ENCODE measurements around the gene RGS9BP. TPM values are rescaled to one million over a fixed set of nuclear protein-coding genes. Genes with fewer than 3 reads are reported as not detected.

RGS9BP gene
- total RNA-seq, 1 experiment from 2014 or later = 0.75 TPM

GRCh38 chr19:32647361-32647760 lies 28.3 kb upstream of the RGS9BP start:
- CTCF ChIA-PET = no interaction called here
- no peak overlapping the region for H3K4me3 Mint-ChIP-seq (ENCODE audit: unreplicated experiment)
- no TSS peak for BruUV-seq (replicated peaks)
- POLR2A ChIA-PET = no interaction called here
- no peaks in the 10 kb centered on the region for H3K4me1 ChIP-seq
- no peaks in the 10 kb centered on the region for H3K9me3 ChIP-seq
- H3K9me3 Mint-ChIP-seq (ENCODE audit: unreplicated experiment) = no peaks in the 10 kb centered on the region
- no peaks in the 10 kb centered on the region for H3K27me3 Mint-ChIP-seq (ENCODE audit: insufficient read depth, unreplicated experiment)
- H3K27ac Mint-ChIP-seq (ENCODE audit: unreplicated experiment) = no peak overlapping the region
- peaks cover 74% of the 10 kb centered on the region for H3K36me3 Mint-ChIP-seq (ENCODE audit: insufficient read depth, unreplicated experiment)
- intact Hi-C loops (cut with micrococcal nuclease; ENCODE audit: unreplicated experiment) = no loop called here
- no peak overlapping the region for H3K4me3 ChIP-seq (ENCODE audit: low read depth, low read length)
- DNase-seq = no peak
- TF ChIP-seq CTCF (IDR thresholded peaks at IDR 0.05; ENCODE audit: insufficient read depth in 1 of 2, low read depth in 1 of 2, low read length in 1 of 2, severe bottlenecking in 1 of 2, unreplicated experiment in 1 of 2) = no peak
- H3K36me3 ChIP-seq (ENCODE audit: control insufficient read depth, insufficient read depth, low read length) = peaks cover 7% of the 10 kb centered on the region
- H3K27me3 ChIP-seq (replicated peaks; ENCODE audit: control insufficient read depth, insufficient read depth, low read length) = no peaks in the 10 kb centered on the region
- no peaks in the 10 kb centered on the region for H3K4me1 Mint-ChIP-seq (ENCODE audit: low read depth, unreplicated experiment)

GRCh38 chr19:32649751-32650150 lies 25.9 kb upstream of the RGS9BP start:
- no peak for DNase-seq
- no peak overlapping the region for H3K4me3 ChIP-seq (ENCODE audit: low read depth, low read length)
- Mint-ChIP-seq H3K36me3 (ENCODE audit: insufficient read depth, unreplicated experiment) (peaks cover 76% of the 10 kb centered on the region), H3K9me3 (ENCODE audit: unreplicated experiment) (no peaks in the 10 kb centered on the region), H3K4me3 (ENCODE audit: unreplicated experiment) (no peak overlapping the region), H3K27me3 (ENCODE audit: insufficient read depth, unreplicated experiment) (no peaks in the 10 kb centered on the region), H3K4me1 (ENCODE audit: low read depth, unreplicated experiment) (peaks cover 6% of the 10 kb centered on the region), H3K27ac (ENCODE audit: unreplicated experiment) (no peak overlapping the region)
- TF ChIP-seq CTCF (IDR thresholded peaks at IDR 0.05; ENCODE audit: insufficient read depth in 1 of 2, low read depth in 1 of 2, low read length in 1 of 2, severe bottlenecking in 1 of 2, unreplicated experiment in 1 of 2) = no peak
- no TSS peak for BruUV-seq (replicated peaks)
- intact Hi-C loops (cut with micrococcal nuclease; ENCODE audit: unreplicated experiment) = no loop called here
- H3K27me3 ChIP-seq (replicated peaks; ENCODE audit: control insufficient read depth, insufficient read depth, low read length) = no peaks in the 10 kb centered on the region
- CTCF ChIA-PET = interaction anchor here (1.3 kb wide), 1 partner anchor 27 kb away, joined by 5 read pairs; no protein-coding TSS in a partner anchor
- POLR2A ChIA-PET = no interaction called here
- peaks cover 4% of the 10 kb centered on the region; the same call in 1 of the 2 replicates for H3K36me3 ChIP-seq (ENCODE audit: control insufficient read depth, insufficient read depth, low read length)
- H3K4me1 ChIP-seq = no peaks in the 10 kb centered on the region
- H3K9me3 ChIP-seq = no peaks in the 10 kb centered on the region

- H3K4me3 Mint-ChIP-seq (ENCODE audit: unreplicated experiment) = no peak overlapping the region
- no peak overlapping the region for H3K27ac Mint-ChIP-seq (ENCODE audit: unreplicated experiment)
- ChIA-PET CTCF (no interaction called here), POLR2A (no interaction called here)
- intact Hi-C loops (cut with micrococcal nuclease; ENCODE audit: unreplicated experiment) = no loop called here
- peaks cover 4% of the 10 kb centered on the region; the same call in 1 of the 2 replicates for H3K36me3 ChIP-seq (ENCODE audit: control insufficient read depth, insufficient read depth, low read length)
- H3K9me3 ChIP-seq = no peaks in the 10 kb centered on the region
- H3K27me3 Mint-ChIP-seq (ENCODE audit: insufficient read depth, unreplicated experiment) = no peaks in the 10 kb centered on the region
- H3K27me3 ChIP-seq (replicated peaks; ENCODE audit: control insufficient read depth, insufficient read depth, low read length) = no peaks in the 10 kb centered on the region
- H3K4me1 Mint-ChIP-seq (ENCODE audit: low read depth, unreplicated experiment) = peaks cover 6% of the 10 kb centered on the region
- no peak overlapping the region for H3K4me3 ChIP-seq (ENCODE audit: low read depth, low read length)
- no peaks in the 10 kb centered on the region for H3K4me1 ChIP-seq
- TF ChIP-seq CTCF (IDR thresholded peaks at IDR 0.05; ENCODE audit: insufficient read depth in 1 of 2, low read depth in 1 of 2, low read length in 1 of 2, severe bottlenecking in 1 of 2, unreplicated experiment in 1 of 2) = no peak
- H3K9me3 Mint-ChIP-seq (ENCODE audit: unreplicated experiment) = no peaks in the 10 kb centered on the region
- no TSS peak for BruUV-seq (replicated peaks)
- no peak for DNase-seq
- peaks cover 85% of the 10 kb centered on the region for H3K36me3 Mint-ChIP-seq (ENCODE audit: insufficient read depth, unreplicated experiment)
These were observed 25.0 kb upstream of the RGS9BP start for GRCh38 chr19:32650671-32651070.

Measured in Caco-2 (cell line).